HG02678 (cell line): Measurements from ENCODE around the gene NAA80.
"Not testable (repeated sequence)": the region's sequence is repeated elsewhere in the genome, so short reads cannot be mapped to it uniquely, and the experiment has no call there.

Experiments
- ATAC-seq: cut with Tn5 transposase; IDR thresholded peaks from one replicate; pipeline ENCODE4 v1.9.1; 2021; ENCODE audit warnings: mild to moderate bottlenecking, moderate library complexity; ENCODE audit not compliant: unreplicated experiment

Gene NAA80

GRCh38 chr3:50316657-50317242, 17.5 kb upstream of the NAA80 start:
- ATAC-seq, result no peak

- ATAC-seq, result no peak
Measured at GRCh38 chr3:50314816-50315215, 15.6 kb upstream of the NAA80 start.

GRCh38 chr3:50314342-50314741, 15.1 kb upstream of the NAA80 start:
- ATAC-seq, result no peak

- ATAC-seq, result not testable (repeated sequence)
Measured at GRCh38 chr3:50312041-50312440, 12.8 kb upstream of the NAA80 start.

- no peak for ATAC-seq
Measured at GRCh38 chr3:50304601-50305000, 5.4 kb upstream of the NAA80 start.

- no peak for ATAC-seq
Measured at GRCh38 chr3:50303013-50303815, 4.0 kb upstream of the NAA80 start, which contains the start of gene HYAL1. Gene HYAL1, minus strand, starts transcription at chr3:50303574. Its CDS starts 618 bp downstream, at chr3:50302956.

GRCh38 chr3:50302095-50303012, 3.1 kb upstream of the NAA80 start:
- no peak for ATAC-seq

GRCh38 chr3:50300681-50301254, 1.6 kb upstream of the NAA80 start:
- no peak for ATAC-seq

- ATAC-seq, result no peak
Measured at GRCh38 chr3:50299929-50300680, 900 bp upstream of the NAA80 start.

- ATAC-seq, result no peak
Measured at GRCh38 chr3:50299638-50299928, 378 bp upstream of the NAA80 start.

- no peak for ATAC-seq
Measured at GRCh38 chr3:50297896-50298725, 1.1 kb downstream of the NAA80 start.

- no peak for ATAC-seq
Measured at GRCh38 chr3:50297384-50297775, 1.8 kb downstream of the NAA80 start.

GRCh38 chr3:50296721-50297383, 2.4 kb downstream of the NAA80 start:
- no peak for ATAC-seq

GRCh38 chr3:50295553-50296431, 3.4 kb downstream of the NAA80 start:
- no peak for ATAC-seq

GRCh38 chr3:50294492-50295403, 4.5 kb downstream of the NAA80 start:
- ATAC-seq, result no peak

GRCh38 chr3:50294089-50294488, 5.1 kb downstream of the NAA80 start:
- ATAC-seq, result no peak
